Measurements from ENCODE around the gene SMARCA4.
"Not testable (repeated sequence)": the region's sequence is repeated elsewhere in the genome, so short reads cannot be mapped to it uniquely, and the experiment has no call there.

SMARCA4 gene

GRCh38 chr19:11067356-11068113 is 106.7 kb downstream of the SMARCA4 start:
- no peak for DNase-seq (ENCODE audit: low spot score)

- no peak for DNase-seq (ENCODE audit: low spot score)
Observed at GRCh38 chr19:11069561-11069960, 108.7 kb downstream of the SMARCA4 start.

GRCh38 chr19:11070123-11070522 is 109.3 kb downstream of the SMARCA4 start:
- DNase-seq (ENCODE audit: low spot score), result no peak

GRCh38 chr19:11073568-11073967 is 112.7 kb downstream of the SMARCA4 start:
- no peak for DNase-seq (ENCODE audit: low spot score)

GRCh38 chr19:11076792-11077191 is 116.0 kb downstream of the SMARCA4 start:
- DNase-seq (ENCODE audit: low spot score), result not testable (repeated sequence)

GRCh38 chr19:11078893-11079292 is 118.1 kb downstream of the SMARCA4 start:
- DNase-seq (ENCODE audit: low spot score), result no peak

- no peak for DNase-seq (ENCODE audit: low spot score)
Observed at GRCh38 chr19:11079999-11080398, 119.2 kb downstream of the SMARCA4 start.

GRCh38 chr19:11087870-11088505 is 127.2 kb downstream of the SMARCA4 start:
- no peak for DNase-seq (ENCODE audit: low spot score)

- no peak for DNase-seq (ENCODE audit: low spot score)
Observed at GRCh38 chr19:11088506-11089253, 127.8 kb downstream of the SMARCA4 start.

GRCh38 chr19:11089254-11090013 is 128.6 kb downstream of the SMARCA4 start, which contains the start of gene LDLR:
TSS of gene LDLR (plus strand) at chr19:11089463. CDS start at chr19:11089549, 86 bp downstream.
- peak; percentile 45 for DNase-seq (ENCODE audit: low spot score)

- not testable (repeated sequence) for DNase-seq (ENCODE audit: low spot score)
Observed at GRCh38 chr19:11090014-11090263, 129.1 kb downstream of the SMARCA4 start.

GRCh38 chr19:11090264-11090996 is 129.6 kb downstream of the SMARCA4 start:
- DNase-seq (ENCODE audit: low spot score), result peak; percentile 91

- DNase-seq (ENCODE audit: low spot score), result no peak
Observed at GRCh38 chr19:11090997-11091702, 130.3 kb downstream of the SMARCA4 start.

GRCh38 chr19:11091703-11092153 is 130.9 kb downstream of the SMARCA4 start:
- DNase-seq (ENCODE audit: low spot score), result no peak

- no peak for DNase-seq (ENCODE audit: low spot score)
Observed at GRCh38 chr19:11092181-11092538, 131.3 kb downstream of the SMARCA4 start.

GRCh38 chr19:11093689-11094238 is 132.9 kb downstream of the SMARCA4 start:
- DNase-seq (ENCODE audit: low spot score), result no peak

GRCh38 chr19:11094520-11094894 is 133.7 kb downstream of the SMARCA4 start:
- DNase-seq (ENCODE audit: low spot score), result no peak

- DNase-seq (ENCODE audit: low spot score), result no peak
Observed at GRCh38 chr19:11096210-11096841, 135.5 kb downstream of the SMARCA4 start.

- DNase-seq (ENCODE audit: low spot score), result not testable (repeated sequence)
Observed at GRCh38 chr19:11097367-11097766, 136.5 kb downstream of the SMARCA4 start.

GRCh38 chr19:11098327-11098726 is 137.5 kb downstream of the SMARCA4 start:
- DNase-seq (ENCODE audit: low spot score), result no peak

Data from germinal center (tissue), 1 donor.